SK-N-SH (cell line): Measurements from ENCODE around the gene FRMD6. TPM values are rescaled to one million over a fixed set of nuclear protein-coding genes. Genes with fewer than 3 reads are reported as not detected.
A peak's percentile ranks its signal among the peaks of the same experiment; 100 is the strongest.
"Not testable (repeated sequence)": the region's sequence is repeated elsewhere in the genome, so short reads cannot be mapped to it uniquely, and the experiment has no call there.

ENCODE experiments used
- CTCF ChIA-PET: fragments of 300-600, 350-600 bp; formaldehyde crosslinking; extraction: SDS; loops from one replicate; lab custom pipeline; 2021; lab: Yijun Ruan, JAX
- POLR2A ChIA-PET: fragments of 350-600 bp; sonication (Branson Sonifier 250); formaldehyde crosslinking; extraction: SDS; loops from one replicate; lab custom pipeline; 2020; ENCODE audit warnings: antibody characterized with exemption, inconsistent platforms; lab: Yijun Ruan, JAX
- DNase-seq: peaks from one replicate; pipeline ENCODE4 v3.0.0; 2012
- H2AFZ ChIP-seq: fragments of 200-600 bp; sonication (generic); 2 replicates; pipeline ENCODE4 v1.8.1; 2016; ENCODE audit warnings: antibody characterized with exemption, mild to moderate bottlenecking, low read depth
- H3F3A ChIP-seq: fragments of 200-600 bp; sonication (generic); replicated peaks from 2 replicates; pipeline ENCODE3; 2016; ENCODE audit warnings: antibody characterized with exemption, mild to moderate bottlenecking; ENCODE audit not compliant: insufficient read depth
- H3K27ac ChIP-seq, 2 experiments: fragments of 200-500 bp in 1 of 2; fragments of 200-600 bp in 1 of 2; sonication (Bioruptor generic) in 1 of 2; sonication (generic), shearing (Covaris generic) in 1 of 2; 2 replicates each; pipeline versions ENCODE4 v1.5.1 to v1.6.1; 2014 to 2016; ENCODE audit warnings: low read depth in 2 of 2, inconsistent platforms in 1 of 2, low read length in 1 of 2, mild to moderate bottlenecking in 1 of 2, mixed read lengths in 1 of 2
- H3K27me3 ChIP-seq: fragments of 200-600 bp; sonication (generic), shearing (Covaris generic); 2 replicates; pipeline ENCODE4 v1.6.1; 2016; ENCODE audit warnings: mixed run types; ENCODE audit not compliant: insufficient read depth
- H3K36me3 ChIP-seq, 2 experiments: fragments of 200-500 bp in 1 of 2; fragments of 200-600 bp in 1 of 2; sonication (Bioruptor generic) in 1 of 2; sonication (generic) in 1 of 2; replicated peaks in 1 of 2; 2 replicates each; pipeline versions ENCODE3 to v1.5.1; 2014 to 2016; ENCODE audit warnings: low read length in 1 of 2, mild to moderate bottlenecking in 1 of 2; ENCODE audit not compliant: insufficient read depth in 2 of 2, control insufficient read depth in 1 of 2
- H3K4me1 ChIP-seq, 2 experiments: fragments of 200-500 bp in 1 of 2; fragments of 200-600 bp in 1 of 2; sonication (Bioruptor generic) in 1 of 2; sonication (generic), shearing (Covaris generic) in 1 of 2; 2 replicates each; pipeline versions ENCODE4 v1.5.1 to v1.6.1; 2014 to 2016; ENCODE audit warnings: low read depth in 1 of 2, low read length in 1 of 2, mixed run types in 1 of 2; ENCODE audit not compliant: insufficient read depth in 2 of 2, control insufficient read depth in 1 of 2
- H3K4me2 ChIP-seq: fragments of 200-600 bp; sonication (generic), shearing (Covaris generic); 2 replicates; pipeline ENCODE4 v1.6.1; 2017; ENCODE audit warnings: mixed run types
- H3K4me3 ChIP-seq, 2 experiments: fragments of 200-500 bp in 1 of 2; fragments of 200-600 bp in 1 of 2; sonication (Bioruptor generic) in 1 of 2; sonication (generic), shearing (Covaris generic) in 1 of 2; 2 replicates each; pipeline versions ENCODE4 v1.5.1 to v1.8.1; 2014 to 2016; ENCODE audit warnings: low read depth in 2 of 2, inconsistent platforms in 1 of 2, low read length in 1 of 2, mild to moderate bottlenecking in 1 of 2, mixed read lengths in 1 of 2, moderate library complexity in 1 of 2
- H3K79me2 ChIP-seq: fragments of 200-600 bp; sonication (generic); 2 replicates; pipeline ENCODE4 v1.8.1; 2017; ENCODE audit warnings: mild to moderate bottlenecking; ENCODE audit not compliant: insufficient read depth
- H3K9ac ChIP-seq: fragments of 200-600 bp; sonication (generic); 2 replicates; pipeline ENCODE4 v1.6.1; 2017; ENCODE audit warnings: mixed run types
- H3K9me2 ChIP-seq: fragments of 200-600 bp; sonication (generic); 2 replicates; pipeline ENCODE4 v1.6.1; 2017; ENCODE audit warnings: mixed run types
- H3K9me3 ChIP-seq: fragments of 200-600 bp; sonication (generic); 2 replicates; pipeline ENCODE4 v1.6.1; 2017; ENCODE audit warnings: mixed run types, mild to moderate bottlenecking, moderate library complexity
- H4K20me1 ChIP-seq: fragments of 200-600 bp; sonication (generic); 2 replicates; pipeline ENCODE4 v1.6.1; 2017; ENCODE audit warnings: mild to moderate bottlenecking, mixed run types; ENCODE audit not compliant: insufficient read depth
- CHD2 ChIP-seq: fragments of 150-350 bp; IDR thresholded peaks from 2 replicates; pipeline ENCODE4 v1.6.1; 2018; ENCODE audit warnings: low read length; ENCODE audit not compliant: partially characterized antibody
- ELF1 ChIP-seq: IDR thresholded peaks from 2 replicates; pipeline ENCODE4 v1.4.0; 2012
- EP300 ChIP-seq, 2 experiments: IDR thresholded peaks; 2 replicates each; pipeline versions ENCODE4 v1.4.0 to v1.6.1; 2012; ENCODE audit warnings: borderline replicate concordance in 1 of 2, low read depth in 1 of 2, low read length in 1 of 2
- EZH2phosphoT487 ChIP-seq: fragments of 200-600 bp; sonication (generic); IDR thresholded peaks from 2 replicates; pipeline ENCODE4 v1.6.1; 2017; ENCODE audit warnings: low read depth, mixed run types, mild to moderate bottlenecking, antibody characterized with exemption, moderate library complexity, borderline replicate concordance
- FOSL2 ChIP-seq: IDR thresholded peaks from 2 replicates; pipeline ENCODE4 v1.4.0; 2012; ENCODE audit warnings: low read depth, mild to moderate bottlenecking, moderate library complexity, borderline replicate concordance
- FOXM1 ChIP-seq: IDR thresholded peaks from 2 replicates; pipeline ENCODE4 v1.4.0; 2012; ENCODE audit warnings: low read depth, mild to moderate bottlenecking
- JUND ChIP-seq: IDR thresholded peaks from 2 replicates; pipeline ENCODE4 v1.4.0; 2012
- MEF2A ChIP-seq: IDR thresholded peaks from 2 replicates; pipeline ENCODE4 v1.4.0; 2012; ENCODE audit warnings: low read depth, borderline replicate concordance
- NFIC ChIP-seq: IDR thresholded peaks from 2 replicates; pipeline ENCODE4 v1.4.0; 2012; ENCODE audit warnings: borderline replicate concordance
- NRF1 ChIP-seq: IDR thresholded peaks from 2 replicates; pipeline ENCODE4 v1.6.1; 2012; ENCODE audit warnings: low read depth, mild to moderate bottlenecking, low read length
- RAD21 ChIP-seq: IDR thresholded peaks from 2 replicates; pipeline ENCODE4 v1.6.1; 2012; ENCODE audit warnings: mild to moderate bottlenecking, low read length
- RFX5 ChIP-seq: IDR thresholded peaks from 2 replicates; pipeline ENCODE4 v1.6.1; 2012; ENCODE audit warnings: mild to moderate bottlenecking, improper control_type of control experiment, low read length
- TEAD4 ChIP-seq: IDR thresholded peaks from 2 replicates; pipeline ENCODE4 v1.4.0; 2012; ENCODE audit warnings: mild to moderate bottlenecking, borderline replicate concordance; ENCODE audit not compliant: insufficient read depth
- USF2 ChIP-seq: fragments of 150-350 bp; IDR thresholded peaks from 2 replicates; pipeline ENCODE4 v1.6.1; 2017; ENCODE audit warnings: antibody characterized with exemption, low read length, low read depth, borderline replicate concordance
- YY1 ChIP-seq: IDR thresholded peaks from 2 replicates; pipeline ENCODE4 v1.4.0; 2012; ENCODE audit warnings: low read depth, mild to moderate bottlenecking
- WGBS: methylation state at CpG from one replicate; pipeline ENCODE4 v1.1.6; 2017; ENCODE audit warnings: low lambda C conversion rate; 5-methylcytosine and 5-hydroxymethylcytosine counted together
- polyA plus RNA-seq, 3 experiments: library from polyadenylated mRNA; depleted of rRNA; stranded (reverse); fragments of >200 nt; gene quantifications; 2 replicates each; pipeline ENCODE4 v1.2.3, GENCODE V29; 2012
- TF ChIP-seq, protein P1 (sequence below): IDR thresholded peaks from 2 replicates; pipeline ENCODE4 v1.4.0; 2012; ENCODE audit warnings: low read depth, borderline replicate concordance
- TF ChIP-seq, protein P2 (sequence below): fragments of 150-350 bp; IDR thresholded peaks from 2 replicates; pipeline ENCODE4 v1.6.1; 2016; ENCODE audit warnings: mild to moderate bottlenecking, low read depth, low read length

Gene FRMD6
- polyA plus RNA-seq, 1 of the 3 experiments (the other 2 are of a cell fraction): 147 TPM

DNA sequence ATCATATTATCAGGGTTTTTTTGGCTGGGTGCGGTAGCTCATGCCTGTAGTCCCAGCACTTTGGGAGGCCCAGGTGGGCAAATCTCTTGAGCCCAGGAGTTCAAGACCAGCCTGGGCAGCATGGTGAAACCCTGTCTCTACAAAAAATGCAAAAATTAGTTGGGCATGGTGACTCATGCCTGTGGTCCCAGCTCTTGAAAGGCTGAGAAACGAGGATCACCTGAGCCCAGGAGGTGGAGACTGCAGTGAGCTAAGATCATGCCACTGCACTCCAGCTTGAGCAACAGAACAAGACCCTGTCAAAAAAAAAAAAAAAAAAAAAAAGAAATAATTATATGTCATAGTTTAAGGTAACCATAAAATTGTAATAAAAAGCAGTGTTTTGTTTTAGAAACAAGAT is 18.4 kb upstream of the FRMD6 start:
- H3F3A ChIP-seq, H2AFZ ChIP-seq, H3K9me3 ChIP-seq, CTCF ChIA-PET, H3K27ac ChIP-seq, H3K27me3 ChIP-seq, H3K4me1 ChIP-seq, H3K36me3 ChIP-seq, H3K9me2 ChIP-seq, H3K4me3 ChIP-seq, H3K79me2 ChIP-seq, DNase-seq, H3K9ac ChIP-seq, H3K4me2 ChIP-seq, H4K20me1 ChIP-seq, POLR2A ChIA-PET: not testable (repeated sequence)
- 81% methylated on average over 2 of the region's 2 CpGs for WGBS

DNA sequence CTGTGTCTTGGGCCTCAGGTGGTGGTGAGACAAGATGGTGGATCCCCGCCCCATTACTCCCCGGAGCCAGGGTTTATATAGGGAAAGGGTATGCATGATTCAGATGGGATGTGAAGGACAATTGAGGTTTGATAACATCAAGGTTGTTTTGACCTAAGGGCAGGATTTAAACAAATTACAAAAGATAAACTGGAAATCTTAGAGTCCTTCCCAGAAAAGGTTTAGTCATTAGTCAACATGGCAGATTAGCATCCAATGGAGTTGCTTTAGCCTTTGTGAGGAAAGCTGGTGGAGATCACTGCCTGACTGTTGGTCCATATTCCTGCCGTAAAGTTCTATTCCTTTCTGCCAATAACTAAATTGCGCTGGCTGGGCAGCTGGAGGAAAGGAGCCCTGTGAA is 15.6 kb upstream of the FRMD6 start:
- Histone ChIP-seq H3K79me2 (peaks cover 17% of the 10 kb centered on the region; the same call in 1 of the 2 replicates), H3K4me2 (no peak overlapping the region), H3K9me2 (no peaks in the 10 kb centered on the region), H3K27ac (peak overlapping the region in 1 of 2 experiments; percentile 29; a peak in 1 of 4 replicates), H3K36me3 (peaks cover 0 to 17% of the 10 kb centered on the region in 2 experiments), H2AFZ (no peak overlapping the region), H3F3A (peaks cover 21% of the 10 kb centered on the region), H4K20me1 (no peaks in the 10 kb centered on the region), H3K9me3 (no peaks in the 10 kb centered on the region), H3K9ac (no peak overlapping the region), H3K4me3 (no peak overlapping the region), H3K4me1 (peaks cover 0 to 9% of the 10 kb centered on the region in 2 experiments; a peak in 2 of 4 replicates), H3K27me3 (no peaks in the 10 kb centered on the region)
- 62% methylated on average over 4 of the region's 4 CpGs for WGBS
- peak; percentile 22 for DNase-seq
- TF ChIP-seq RFX5 (no peak), EP300 (IDR thresholded peaks at IDR 0.05; ENCODE audit: borderline replicate concordance in 1 of 2, low read depth in 1 of 2, low read length in 1 of 2) (peak in 1 of 2 experiments; percentile 36; a peak in 1 of 4 replicates)
- ChIA-PET POLR2A (no interaction called here), CTCF (no interaction called here)

DNA sequence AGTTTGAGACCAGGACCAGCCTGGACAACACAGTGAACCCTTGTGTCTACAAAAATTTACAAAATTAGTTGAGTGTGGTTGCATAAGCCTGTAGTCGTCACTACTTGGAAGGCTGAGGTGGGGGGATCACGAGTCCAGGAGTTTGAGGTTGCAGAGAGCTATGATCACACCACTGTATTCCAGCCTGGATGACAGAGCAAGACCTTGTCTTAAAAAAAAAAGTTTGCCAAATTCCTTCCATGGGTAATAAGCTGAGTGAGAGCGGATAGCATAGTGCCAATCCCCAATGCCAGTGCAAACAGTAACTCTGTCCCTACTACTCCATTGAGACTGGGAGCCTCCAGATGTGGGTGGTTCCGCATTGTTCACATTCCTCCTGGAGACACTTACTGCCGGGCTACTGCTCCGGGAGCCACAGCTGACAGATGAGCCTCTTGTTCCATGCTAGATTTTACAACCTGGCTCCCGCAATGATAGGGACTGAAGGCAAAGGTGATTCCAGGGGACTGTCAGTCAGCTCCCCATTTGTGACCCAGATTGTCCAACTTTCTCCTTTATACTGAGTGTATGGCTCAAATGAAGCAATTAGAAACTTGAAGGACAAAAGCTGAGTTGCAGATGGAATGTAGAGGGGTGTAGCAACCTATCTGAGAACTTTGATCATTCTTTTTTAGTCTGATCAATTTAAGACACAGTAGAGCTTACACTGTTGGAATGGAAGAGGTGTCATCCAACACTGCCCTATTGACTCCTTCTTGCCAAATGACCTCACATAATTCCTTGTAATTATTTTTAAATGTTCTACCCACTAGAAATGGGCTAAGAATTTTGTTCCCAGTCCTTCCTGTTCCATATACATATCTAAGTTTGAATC is 13.4 kb upstream of the FRMD6 start:
- H4K20me1 ChIP-seq: no peaks in the 10 kb centered on the region
- TF ChIP-seq USF2 (no peak), FOXM1 (no peak), FOSL2 (no peak), CHD2 (no peak), MEF2A (no peak), TEAD4 (no peak), YY1 (no peak), RAD21 (no peak), EZH2phosphoT487 (no peak), JUND (no peak), EP300 (IDR thresholded peaks at IDR 0.05; ENCODE audit: borderline replicate concordance in 1 of 2, low read depth in 1 of 2, low read length in 1 of 2) (no peak), ELF1 (no peak), NFIC (no peak), RFX5 (no peak), NRF1 (no peak)
- TF ChIP-seq, protein P1, sequence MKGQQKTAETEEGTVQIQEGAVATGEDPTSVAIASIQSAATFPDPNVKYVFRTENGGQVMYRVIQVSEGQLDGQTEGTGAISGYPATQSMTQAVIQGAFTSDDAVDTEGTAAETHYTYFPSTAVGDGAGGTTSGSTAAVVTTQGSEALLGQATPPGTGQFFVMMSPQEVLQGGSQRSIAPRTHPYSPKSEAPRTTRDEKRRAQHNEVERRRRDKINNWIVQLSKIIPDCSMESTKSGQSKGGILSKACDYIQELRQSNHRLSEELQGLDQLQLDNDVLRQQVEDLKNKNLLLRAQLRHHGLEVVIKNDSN: no peak
- TF ChIP-seq, protein P2, sequence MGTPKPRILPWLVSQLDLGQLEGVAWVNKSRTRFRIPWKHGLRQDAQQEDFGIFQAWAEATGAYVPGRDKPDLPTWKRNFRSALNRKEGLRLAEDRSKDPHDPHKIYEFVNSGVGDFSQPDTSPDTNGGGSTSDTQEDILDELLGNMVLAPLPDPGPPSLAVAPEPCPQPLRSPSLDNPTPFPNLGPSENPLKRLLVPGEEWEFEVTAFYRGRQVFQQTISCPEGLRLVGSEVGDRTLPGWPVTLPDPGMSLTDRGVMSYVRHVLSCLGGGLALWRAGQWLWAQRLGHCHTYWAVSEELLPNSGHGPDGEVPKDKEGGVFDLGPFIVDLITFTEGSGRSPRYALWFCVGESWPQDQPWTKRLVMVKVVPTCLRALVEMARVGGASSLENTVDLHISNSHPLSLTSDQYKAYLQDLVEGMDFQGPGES: no peak
- DNase-seq: no peak
- peaks cover 1 to 9% of the 10 kb centered on the region in 2 experiments; a peak in 3 of 4 replicates for H3K4me1 ChIP-seq
- H3K27me3 ChIP-seq: no peaks in the 10 kb centered on the region
- no peaks in the 10 kb centered on the region for H3K9me2 ChIP-seq
- CTCF ChIA-PET: interaction anchor here (0.6 to 0.8 kb wide), 2 partner anchors 13 to 138 kb away, joined by 3 read pairs; partner anchors contain the start of gene FRMD6
- peaks cover 21% of the 10 kb centered on the region for H3F3A ChIP-seq
- no peaks in the 10 kb centered on the region for H3K9me3 ChIP-seq
- no peak overlapping the region for H2AFZ ChIP-seq
- POLR2A ChIA-PET: no interaction called here
- H3K79me2 ChIP-seq: peaks cover 38% of the 10 kb centered on the region; the same call in 1 of the 2 replicates
- H3K4me3 ChIP-seq: no peak overlapping the region
- peaks cover 1 to 25% of the 10 kb centered on the region in 2 experiments for H3K36me3 ChIP-seq
- H3K27ac ChIP-seq: peak overlapping the region in 1 of 2 experiments; percentile 29; a peak in 2 of 4 replicates
- WGBS: 77% methylated on average over 6 of the region's 7 CpGs
- H3K4me2 ChIP-seq: no peak overlapping the region
- no peak overlapping the region for H3K9ac ChIP-seq
